ENCODE measurements around the gene BAK1. TPM values are rescaled to one million over a fixed set of nuclear protein-coding genes. Genes with fewer than 3 reads are reported as not detected.

Gene BAK1
- total RNA-seq, 1 experiment from 2014 or later = 40.0 TPM

DNA sequence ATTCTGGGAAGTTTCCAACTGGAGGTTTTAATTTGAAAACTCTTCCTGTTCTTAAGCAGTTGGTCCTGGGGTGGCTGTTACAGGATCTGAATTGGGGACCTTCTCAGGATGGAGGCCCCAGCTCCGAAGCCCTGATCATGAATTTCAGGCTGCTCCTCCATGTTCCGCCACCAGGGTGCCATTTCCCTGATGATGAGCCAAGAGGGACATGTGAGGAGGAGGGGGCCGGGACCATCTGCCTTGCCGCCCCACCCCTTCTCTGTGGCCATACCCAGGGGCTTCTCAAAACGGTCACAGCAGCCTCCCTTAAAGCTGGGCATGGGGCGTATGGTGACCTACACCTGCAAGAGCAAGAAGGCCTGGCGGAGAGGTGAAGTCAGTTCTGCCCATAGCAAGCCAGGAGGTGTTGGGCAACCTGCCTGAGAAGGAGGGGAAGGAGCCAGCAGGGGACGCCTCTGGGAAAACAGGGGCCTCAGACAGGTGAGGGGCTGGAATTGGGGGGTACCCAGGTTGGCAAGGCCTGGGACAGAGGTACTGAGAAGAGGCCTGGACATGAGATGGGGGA lies 3.6 kb upstream of the BAK1 start:
- Mint-ChIP-seq H3K4me1 (peaks cover 10 to 20% of the 10 kb centered on the region in 2 experiments), H3K27ac (peak overlapping the region in 1 of 3 experiments; percentile 57; a peak in 1 of 7 replicates), H3K9me3 (no peaks in the 10 kb centered on the region), H3K4me3 (no peak overlapping the region), H3K27me3 (ENCODE audit: low read depth) (peaks cover 10% of the 10 kb centered on the region; the same call in 1 of the 2 replicates), H3K36me3 (ENCODE audit: insufficient read depth in 1 of 3, low read depth in 3 of 3) (no peaks in the 10 kb centered on the region)
- Histone ChIP-seq H2BK5ac (ENCODE audit: insufficient read length, low read length) (no peak overlapping the region), H3K9me3 (ENCODE audit: control insufficient read depth, low read depth, low read length) (no peaks in the 10 kb centered on the region), H3K9ac (ENCODE audit: extremely low read depth, insufficient read length, low read length) (no peak overlapping the region), H2BK15ac (ENCODE audit: low read depth, low read length) (no peak overlapping the region), H3K79me2 (ENCODE audit: insufficient read depth, low read length) (no peaks in the 10 kb centered on the region; the same call in 1 of the 2 replicates), H3K4me1 (ENCODE audit: insufficient read depth, low read length) (no peaks in the 10 kb centered on the region; the same call in 1 of the 2 replicates), H3K56ac (ENCODE audit: insufficient read length, low read depth, low read length) (no peak overlapping the region), H3K27ac (ENCODE audit: insufficient read length, low read depth, low read length) (no peak overlapping the region), H2BK12ac (ENCODE audit: insufficient read length, low read depth, low read length) (no peak overlapping the region), H4K5ac (ENCODE audit: insufficient read length, low read depth, low read length) (no peak overlapping the region), H2BK120ac (ENCODE audit: low read depth, low read length, poor library complexity, severe bottlenecking) (no peak overlapping the region), H2AFZ (ENCODE audit: low read length) (no peak overlapping the region), H3K23ac (ENCODE audit: insufficient read length, low read depth, low read length) (no peak overlapping the region), H3K79me1 (ENCODE audit: insufficient read depth, low read depth, low read length, poor library complexity, severe bottlenecking) (peaks cover under 1% of the 10 kb centered on the region), H3T11ph (ENCODE audit: low read length) (no peak overlapping the region), H3K14ac (ENCODE audit: insufficient read depth, low read length) (no peak overlapping the region), H4K20me1 (ENCODE audit: control insufficient read depth, insufficient read depth, insufficient read length) (no peaks in the 10 kb centered on the region), H3K23me2 (ENCODE audit: insufficient read length, low read depth, low read length, poor library complexity, severe bottlenecking) (peaks cover 5% of the 10 kb centered on the region), H2BK20ac (ENCODE audit: low read depth, low read length, poor library complexity, severe bottlenecking) (no peak overlapping the region), H3K4ac (ENCODE audit: low read depth, low read length) (no peak overlapping the region), H4K8ac (replicated peaks; ENCODE audit: insufficient read length, low read depth, low read length) (no peak overlapping the region), H3K18ac (ENCODE audit: insufficient read length, low read depth, low read length) (no peak overlapping the region), H4K91ac (ENCODE audit: insufficient read length, low read depth, low read length) (no peak overlapping the region), H3K4me2 (ENCODE audit: insufficient read depth, insufficient read length, low read length) (no peak overlapping the region), H3K27me3 (ENCODE audit: insufficient read depth, low read length) (no peaks in the 10 kb centered on the region), H2AK5ac (ENCODE audit: insufficient read length, low read length) (no peak overlapping the region)
- peak; percentile 73 for DNase-seq
- peak; percentile 63 for TF ChIP-seq CTCF (conservative IDR thresholded peaks at IDR 0.05)
- no CpG with 5 or more reads among the region's 8 CpGs for WGBS (ENCODE audit: extremely low coverage, insufficient read length, low lambda C conversion rate)
